H1 (cell line): ENCODE results near the gene DSCAM. TPM values are rescaled to one million over a fixed set of nuclear protein-coding genes. Genes with fewer than 3 reads are reported as not detected.
A peak's percentile ranks its signal among the peaks of the same experiment; 100 is the strongest.

Source experiments
- CTCF ChIA-PET: fragments of 300-600 bp; sonication (Branson Sonifier 250); formaldehyde crosslinking; loops from one replicate; lab custom pipeline; 2021; ENCODE audit not compliant: partially characterized antibody; lab: Charles Lee
- POLR2A ChIA-PET: fragments of 300-600 bp; sonication (Branson Sonifier 250); formaldehyde crosslinking; loops from one replicate; lab custom pipeline; 2021; ENCODE audit warnings: inconsistent platforms; ENCODE audit not compliant: partially characterized antibody; lab: Charles Lee
- DNase-seq, 2 experiments: peaks; one replicate each; pipeline versions ENCODE4 v3.0.0 to v3.0.0-alpha.2; 2010 to 2022; ENCODE audit warnings: low spot score in 2 of 2, low read depth in 1 of 2, mixed read lengths in 1 of 2
- FAIRE-seq: peaks from 2 replicates; lab custom pipeline; 2011; peaks lifted over from hg19 to GRCh38; lab: Jason Lieb, UNC
- H2AFZ ChIP-seq: 2 replicates; pipeline ENCODE4 v1.8.1; 2012; ENCODE audit warnings: low read length, inconsistent platforms
- H2AK5ac ChIP-seq: 2 replicates; pipeline ENCODE4 v1.6.1; 2013; ENCODE audit warnings: low read depth, low read length
- H2BK120ac ChIP-seq: replicated peaks from 2 replicates; pipeline ENCODE3; 2013; ENCODE audit warnings: low read depth, low read length, inconsistent platforms
- H2BK12ac ChIP-seq: 2 replicates; pipeline ENCODE4 v1.6.1; 2013; ENCODE audit warnings: low read depth, low read length
- H2BK15ac ChIP-seq: 2 replicates; pipeline ENCODE4 v1.6.1; 2013; ENCODE audit warnings: low read length
- H2BK20ac ChIP-seq: 2 replicates; pipeline ENCODE4 v1.6.1; 2013; ENCODE audit warnings: low read length
- H2BK5ac ChIP-seq: 2 replicates; pipeline ENCODE4 v1.6.1; 2013; ENCODE audit warnings: low read depth, low read length
- H3K14ac ChIP-seq: 2 replicates; pipeline ENCODE4 v1.6.1; 2013; ENCODE audit warnings: inconsistent platforms; ENCODE audit not compliant: insufficient read length
- H3K18ac ChIP-seq: 2 replicates; pipeline ENCODE4 v1.6.1; 2013; ENCODE audit warnings: low read length; ENCODE audit errors: extremely low read depth
- H3K23ac ChIP-seq: 2 replicates; pipeline ENCODE4 v1.6.1; 2013; ENCODE audit warnings: inconsistent platforms; ENCODE audit not compliant: insufficient read length
- H3K23me2 ChIP-seq: 2 replicates; pipeline ENCODE4 v1.6.1; 2013; ENCODE audit warnings: low read depth, low read length
- H3K27ac ChIP-seq: 2 replicates; pipeline ENCODE4 v1.6.1; 2011; ENCODE audit warnings: low read depth, low read length, inconsistent platforms
- H3K27me3 ChIP-seq, 4 experiments: replicated peaks in 1 of 4; 1 replicate in 1 of 4; 2 replicates in 3 of 4; pipeline versions ENCODE4 v1.6.1 to v1.8.1; 2011 to 2013; ENCODE audit warnings: low read length in 3 of 4, mild to moderate bottlenecking in 3 of 4, inconsistent platforms in 2 of 4, mixed read lengths in 2 of 4, moderate library complexity in 1 of 4; ENCODE audit not compliant: control insufficient read depth in 3 of 4, insufficient read depth in 3 of 4; ENCODE audit errors: extremely low read depth in 1 of 4
- H3K36me3 ChIP-seq, 4 experiments: 2 replicates each; pipeline versions ENCODE4 v1.6.1 to v1.8.1; 2011 to 2013; ENCODE audit warnings: mild to moderate bottlenecking in 4 of 4, low read length in 3 of 4, moderate library complexity in 2 of 4, control low read depth in 1 of 4, inconsistent platforms in 1 of 4; ENCODE audit not compliant: insufficient read depth in 4 of 4, control insufficient read depth in 2 of 4
- H3K4ac ChIP-seq: replicated peaks from 2 replicates; pipeline ENCODE3; 2013; ENCODE audit warnings: low read length, low read depth, mixed read lengths, inconsistent platforms; ENCODE audit not compliant: insufficient read length
- H3K4me1 ChIP-seq, 4 experiments: replicated peaks in 1 of 4; 1 replicate in 1 of 4; 2 replicates in 3 of 4; pipeline versions ENCODE4 v1.6.1 to v1.8.1; 2011 to 2013; ENCODE audit warnings: low read length in 3 of 4, inconsistent platforms in 2 of 4, mixed read lengths in 1 of 4; ENCODE audit not compliant: insufficient read depth in 4 of 4, control insufficient read depth in 3 of 4
- H3K4me2 ChIP-seq, 2 experiments: 2 replicates each; pipeline versions ENCODE4 v1.6.1 to v1.8.1; 2011 to 2013; ENCODE audit warnings: low read depth in 2 of 2, low read length in 2 of 2, control low read depth in 1 of 2, inconsistent platforms in 1 of 2, mild to moderate bottlenecking in 1 of 2; ENCODE audit not compliant: insufficient read depth in 1 of 2
- H3K4me3 ChIP-seq, 4 experiments: fragments of 200-600, 300-600 bp in 1 of 4; sonication (generic), shearing (Covaris generic), sonication (Bioruptor Twin) in 1 of 4; 2 replicates each; pipeline versions ENCODE4 v1.5.1 to v1.8.1; 2011 to 2016; ENCODE audit warnings: low read length in 4 of 4, low read depth in 3 of 4, control low read depth in 2 of 4, inconsistent platforms in 2 of 4, mild to moderate bottlenecking in 2 of 4, mixed read lengths in 1 of 4, moderate library complexity in 1 of 4; ENCODE audit not compliant: insufficient read depth in 2 of 4; ENCODE audit errors: extremely low read depth in 1 of 4
- H3K56ac ChIP-seq: replicated peaks from 2 replicates; pipeline ENCODE3; 2013; ENCODE audit warnings: low read depth, mild to moderate bottlenecking, mixed read lengths, low read length, inconsistent platforms; ENCODE audit not compliant: insufficient read length
- H3K79me1 ChIP-seq: 2 replicates; pipeline ENCODE4 v1.6.1; 2013; ENCODE audit warnings: low read depth, low read length, control low read depth
- H3K79me2 ChIP-seq, 2 experiments: 2 replicates each; pipeline versions ENCODE4 v1.6.1 to v1.8.1; 2012 to 2013; ENCODE audit warnings: low read length in 2 of 2, mild to moderate bottlenecking in 2 of 2, inconsistent platforms in 1 of 2; ENCODE audit not compliant: insufficient read depth in 2 of 2, control insufficient read depth in 1 of 2
- H3K9ac ChIP-seq, 4 experiments: replicated peaks in 1 of 4; 1 replicate in 1 of 4; 2 replicates in 3 of 4; pipeline versions ENCODE4 v1.6.1 to v1.8.1; 2011 to 2013; ENCODE audit warnings: low read depth in 3 of 4, low read length in 3 of 4, control low read depth in 2 of 4, mild to moderate bottlenecking in 2 of 4, moderate library complexity in 2 of 4, inconsistent platforms in 1 of 4; ENCODE audit errors: extremely low read depth in 1 of 4
- H3K9me3 ChIP-seq, 2 experiments: 2 replicates each; pipeline versions ENCODE4 v1.6.1 to v1.8.1; 2012 to 2013; ENCODE audit warnings: mild to moderate bottlenecking in 2 of 2, moderate library complexity in 2 of 2, control low read depth in 1 of 2, inconsistent platforms in 1 of 2, low read depth in 1 of 2, low read length in 1 of 2, mixed read lengths in 1 of 2; ENCODE audit not compliant: insufficient read depth in 2 of 2
- H4K20me1 ChIP-seq, 2 experiments: replicated peaks in 1 of 2; 2 replicates each; pipeline versions ENCODE3 to v1.8.1; 2011 to 2013; ENCODE audit warnings: inconsistent platforms in 2 of 2, low read length in 2 of 2, mild to moderate bottlenecking in 1 of 2; ENCODE audit not compliant: insufficient read depth in 2 of 2, control insufficient read depth in 1 of 2
- H4K5ac ChIP-seq: 2 replicates; pipeline ENCODE4 v1.6.1; 2013; ENCODE audit warnings: low read length, low read depth, mixed read lengths, inconsistent platforms; ENCODE audit not compliant: insufficient read length
- H4K8ac ChIP-seq: 2 replicates; pipeline ENCODE4 v1.8.0; 2013; ENCODE audit warnings: mild to moderate bottlenecking, moderate library complexity, low read length, inconsistent platforms; ENCODE audit not compliant: insufficient read depth; ENCODE audit errors: extremely low read depth
- H4K91ac ChIP-seq: replicated peaks from 2 replicates; pipeline ENCODE3; 2013; ENCODE audit warnings: low read length, mixed read lengths, inconsistent platforms; ENCODE audit not compliant: insufficient read length
- NANOG ChIP-seq: IDR thresholded peaks from 2 replicates; pipeline ENCODE4 v1.6.1; 2011; ENCODE audit warnings: low read length, low read depth, mild to moderate bottlenecking, inconsistent platforms; ENCODE audit not compliant: insufficient read depth, poor library complexity, severe bottlenecking
- RAD21 ChIP-seq, 2 experiments: IDR thresholded peaks in 1 of 2; conservative IDR thresholded peaks in 1 of 2; 2 replicates each; pipeline ENCODE4 v1.6.1; 2011; ENCODE audit warnings: low read depth in 2 of 2, low read length in 2 of 2, improper control_type of control experiment in 1 of 2, inconsistent platforms in 1 of 2, mild to moderate bottlenecking in 1 of 2, moderate library complexity in 1 of 2
- SIX5 ChIP-seq: IDR thresholded peaks from 2 replicates; pipeline ENCODE4 v1.6.1; 2011; ENCODE audit warnings: mild to moderate bottlenecking, low read depth, low read length
- WGBS, 2 experiments: shearing (Covaris generic) in 1 of 2; methylation state at CpG; one replicate each; pipeline versions ENCODE4 v1.1.6 to v1.1.7; 2013 to 2015; ENCODE audit warnings: low lambda C conversion rate in 2 of 2, mixed read lengths in 2 of 2, inconsistent platforms in 1 of 2, low coverage in 1 of 2, missing lambda C conversion rate in 1 of 2; ENCODE audit not compliant: insufficient replicate concordance in 2 of 2, insufficient coverage in 1 of 2, insufficient read length in 1 of 2; ENCODE audit errors: extremely low coverage in 1 of 2, missing lambda C conversion rate in 1 of 2; 5-methylcytosine and 5-hydroxymethylcytosine counted together
- polyA plus RNA-seq, 7 experiments: library from polyadenylated mRNA; depleted of rRNA in 3 of 7; stranded (reverse) in 5 of 7; unstranded in 2 of 7; fragments of >200 nt in 5 of 7; fragments of 200-250 nt in 2 of 7; gene quantifications; 1 replicate in 5 of 7; 2 replicates in 1 of 7; 4 replicates in 1 of 7; pipeline versions ENCODE4 v1.2.1 to v1.2.3, GENCODE V29; 2011 to 2013; ENCODE audit warnings: missing spikeins in 2 of 7, mixed read lengths in 2 of 7
- total RNA-seq: library from RNA; stranded (reverse); fragmentation: NEBNext Ultra II Directional; extraction: Animal tissue kit (Norgen Biotek cat#: 25700); gene quantifications from 2 replicates; pipeline ENCODE4 v1.2.1, GENCODE V29; 2021

DSCAM gene
- total and polyA plus RNA-seq, 2 of the 8 experiments (the other 6 are each of a cell fraction or from before 2014, with no cell fraction given) = 0.02 to 0.15 TPM

GRCh38 chr21:40356644-40357043 lies 490.3 kb downstream of the DSCAM start:
- Histone ChIP-seq H4K5ac (no peak overlapping the region), H4K20me1 (no peaks in the 10 kb centered on the region), H3K4me1 (no peaks in the 10 kb centered on the region), H3K18ac (no peak overlapping the region), H2BK120ac (no peak overlapping the region), H4K91ac (no peak overlapping the region), H2AFZ (no peak overlapping the region), H3K4me2 (no peak overlapping the region), H2BK15ac (no peak overlapping the region), H3K9me3 (no peaks in the 10 kb centered on the region), H3K79me1 (no peaks in the 10 kb centered on the region), H2BK12ac (no peak overlapping the region), H3K36me3 (no peaks in the 10 kb centered on the region), H3K4ac (no peak overlapping the region), H3K14ac (no peak overlapping the region), H4K8ac (no peak overlapping the region), H3K27me3 (no peaks in the 10 kb centered on the region), H3K56ac (no peak overlapping the region), H3K23ac (no peak overlapping the region), H2BK20ac (no peak overlapping the region), H3K27ac (no peak overlapping the region), H2BK5ac (no peak overlapping the region), H3K4me3 (no peak overlapping the region), H3K23me2 (no peaks in the 10 kb centered on the region), H2AK5ac (no peak overlapping the region), H3K79me2 (no peaks in the 10 kb centered on the region), H3K9ac (no peak overlapping the region)
- no peak for DNase-seq
- no peak for TF ChIP-seq NANOG
- TF ChIP-seq SIX5 = no peak
- TF ChIP-seq RAD21 (IDR thresholded peaks at IDR 0.05 in 1 of 2, conservative IDR thresholded peaks at IDR 0.05 in 1 of 2; ENCODE audit: low read depth in 2 of 2, low read length in 2 of 2) = peak in 1 of 2 experiments; percentile 12; a peak in 1 of 4 replicates
- 50% methylated on average over 2 of the region's 2 CpGs; no CpG with 5 or more reads in 1 of the 2 experiments for WGBS, 2 experiments
- POLR2A ChIA-PET = no interaction called here
- no peak for FAIRE-seq
- CTCF ChIA-PET = interaction anchor here (0.7 to 1.4 kb wide), 9 partner anchors 14 to 199 kb away, joined by 3 to 4 read pairs (median 3); no protein-coding TSS in a partner anchor
